Measurements from ENCODE around the gene CYP26B1. TPM values are rescaled to one million over a fixed set of nuclear protein-coding genes. Genes with fewer than 3 reads are reported as not detected.
A peak's percentile ranks its signal among the peaks of the same experiment; 100 is the strongest.

Gene CYP26B1
- 1 to 10 TPM; 1.9 to 8.3 (median 5.2) TPM for total RNA-seq

GRCh38 chr2:72147303-72147971 lies at the start of gene CYP26B1:
Gene CYP26B1, minus strand, starts transcription at chr2:72147862. Its CDS starts 28 bp downstream, at chr2:72147834.
- peak; percentile 12 to 57 (median 45) for DNase-seq
- Histone ChIP-seq H3K4me3 (peak within 1 kb of the TSS; percentile 22 to 56 (median 44)), H3K27me3 (peaks cover 0 to 53% of the 10 kb centered on the region in 2 donors), H3K4me1 (peaks cover 4 to 77% (median 36%) of the 10 kb centered on the region in 4 donors), H3K27ac (no peak within 1 kb of the TSS), H3K9me3 (no peaks in the 10 kb centered on the region), H3K36me3 (no peaks in the 10 kb centered on the region)
- TF ChIP-seq CTCF (IDR thresholded peaks at IDR 0.05) (no peak), POLR2A (IDR thresholded peaks at IDR 0.05) (no peak)

- no peak overlapping the region for H3K27ac ChIP-seq
- H3K36me3 ChIP-seq, result no peaks in the 10 kb centered on the region
- no peak overlapping the region for H3K4me3 ChIP-seq
- no peaks in the 10 kb centered on the region for H3K4me1 ChIP-seq
- no peak for DNase-seq
- no peaks in the 10 kb centered on the region for H3K9me3 ChIP-seq
- TF ChIP-seq CTCF (IDR thresholded peaks at IDR 0.05), result no peak
- H3K27me3 ChIP-seq, result no peaks in the 10 kb centered on the region
These were observed 46.1 kb upstream of the CYP26B1 start for GRCh38 chr2:72193723-72194122.

- Histone ChIP-seq H3K4me3 (no peak overlapping the region), H3K9me3 (peaks cover 0 to 6% (median 0%) of the 10 kb centered on the region in 4 donors), H3K27me3 (no peaks in the 10 kb centered on the region), H3K4me1 (no peaks in the 10 kb centered on the region), H3K36me3 (no peaks in the 10 kb centered on the region), H3K27ac (no peak overlapping the region)
- no peak for DNase-seq
- TF ChIP-seq CTCF (IDR thresholded peaks at IDR 0.05), result no peak
- no peak for TF ChIP-seq POLR2A (IDR thresholded peaks at IDR 0.05)
These were observed 43.8 kb upstream of the CYP26B1 start for GRCh38 chr2:72191441-72191840.

GRCh38 chr2:72185206-72185605 lies 37.5 kb upstream of the CYP26B1 start:
- no peak overlapping the region for H3K27ac ChIP-seq
- no peak for DNase-seq
- peaks cover 0 to 6% (median 0%) of the 10 kb centered on the region in 4 donors for H3K9me3 ChIP-seq
- H3K4me1 ChIP-seq, result peaks cover 0 to 7% (median 0%) of the 10 kb centered on the region in 4 donors
- H3K36me3 ChIP-seq, result no peaks in the 10 kb centered on the region
- no peak overlapping the region for H3K4me3 ChIP-seq
- no peaks in the 10 kb centered on the region for H3K27me3 ChIP-seq
- TF ChIP-seq POLR2A (IDR thresholded peaks at IDR 0.05) (no peak), CTCF (IDR thresholded peaks at IDR 0.05) (no peak)

GRCh38 chr2:72183466-72183865 lies 35.8 kb upstream of the CYP26B1 start:
- no peak for TF ChIP-seq CTCF (IDR thresholded peaks at IDR 0.05)
- no peak for TF ChIP-seq POLR2A (IDR thresholded peaks at IDR 0.05)
- peaks cover 0 to 10% (median 0%) of the 10 kb centered on the region in 3 donors for H3K36me3 ChIP-seq
- no peak for DNase-seq
- peak overlapping the region in 3 of 4 donors; percentile 36 to 82 (median 49) for H3K27ac ChIP-seq
- no peak overlapping the region for H3K4me3 ChIP-seq
- H3K9me3 ChIP-seq, result peaks cover 0 to 6% (median 0%) of the 10 kb centered on the region in 4 donors
- no peaks in the 10 kb centered on the region for H3K27me3 ChIP-seq
- peaks cover 0 to 7% (median 0%) of the 10 kb centered on the region in 4 donors for H3K4me1 ChIP-seq
